ENCODE results near the gene FAM3D.
A peak's percentile ranks its signal among the peaks of the same experiment; 100 is the strongest.

The FAM3D gene

DNA sequence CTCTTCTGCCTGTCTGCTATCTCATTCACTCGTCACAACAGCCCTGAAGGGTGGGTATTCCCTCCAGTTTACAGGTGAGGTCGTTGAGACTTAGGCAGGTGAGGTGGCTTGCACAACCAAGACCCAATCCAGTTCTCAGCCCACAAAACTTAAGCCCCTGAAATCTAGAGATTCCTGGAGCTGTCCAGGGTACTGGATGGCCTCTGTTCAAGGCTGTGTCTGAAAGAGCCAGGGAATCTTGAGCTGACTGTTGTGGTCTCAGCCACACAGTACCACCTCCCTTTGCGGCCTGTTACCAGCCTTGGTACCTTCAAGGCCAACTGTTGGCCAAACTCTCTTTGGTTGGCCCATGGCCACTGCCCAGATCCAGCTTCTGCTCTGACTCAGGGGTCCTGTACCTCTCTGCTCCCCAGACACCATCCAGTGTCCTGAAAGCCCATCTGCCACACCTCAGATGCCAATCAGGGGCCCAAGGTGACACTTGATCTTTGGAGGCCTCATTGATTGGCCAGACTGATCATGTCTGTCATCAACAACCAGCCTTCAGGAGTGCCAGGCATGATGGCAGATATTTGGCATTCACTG lies 78.5 kb downstream of the FAM3D start:
- H3K27ac ChIP-seq, result no peak overlapping the region
- TF ChIP-seq ZFX (IDR thresholded peaks at IDR 0.05), result no peak
- TF ChIP-seq, protein P1, sequence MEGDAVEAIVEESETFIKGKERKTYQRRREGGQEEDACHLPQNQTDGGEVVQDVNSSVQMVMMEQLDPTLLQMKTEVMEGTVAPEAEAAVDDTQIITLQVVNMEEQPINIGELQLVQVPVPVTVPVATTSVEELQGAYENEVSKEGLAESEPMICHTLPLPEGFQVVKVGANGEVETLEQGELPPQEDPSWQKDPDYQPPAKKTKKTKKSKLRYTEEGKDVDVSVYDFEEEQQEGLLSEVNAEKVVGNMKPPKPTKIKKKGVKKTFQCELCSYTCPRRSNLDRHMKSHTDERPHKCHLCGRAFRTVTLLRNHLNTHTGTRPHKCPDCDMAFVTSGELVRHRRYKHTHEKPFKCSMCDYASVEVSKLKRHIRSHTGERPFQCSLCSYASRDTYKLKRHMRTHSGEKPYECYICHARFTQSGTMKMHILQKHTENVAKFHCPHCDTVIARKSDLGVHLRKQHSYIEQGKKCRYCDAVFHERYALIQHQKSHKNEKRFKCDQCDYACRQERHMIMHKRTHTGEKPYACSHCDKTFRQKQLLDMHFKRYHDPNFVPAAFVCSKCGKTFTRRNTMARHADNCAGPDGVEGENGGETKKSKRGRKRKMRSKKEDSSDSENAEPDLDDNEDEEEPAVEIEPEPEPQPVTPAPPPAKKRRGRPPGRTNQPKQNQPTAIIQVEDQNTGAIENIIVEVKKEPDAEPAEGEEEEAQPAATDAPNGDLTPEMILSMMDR (conservative IDR thresholded peaks at IDR 0.05), result no peak

- no peak overlapping the region for H3K27ac ChIP-seq
- no peak for TF ChIP-seq ZFX (IDR thresholded peaks at IDR 0.05)
- TF ChIP-seq, protein P1 (conservative IDR thresholded peaks at IDR 0.05), result no peak
These were observed 79.8 kb downstream of the FAM3D start for GRCh38 chr3:58586776-58587192.

DNA sequence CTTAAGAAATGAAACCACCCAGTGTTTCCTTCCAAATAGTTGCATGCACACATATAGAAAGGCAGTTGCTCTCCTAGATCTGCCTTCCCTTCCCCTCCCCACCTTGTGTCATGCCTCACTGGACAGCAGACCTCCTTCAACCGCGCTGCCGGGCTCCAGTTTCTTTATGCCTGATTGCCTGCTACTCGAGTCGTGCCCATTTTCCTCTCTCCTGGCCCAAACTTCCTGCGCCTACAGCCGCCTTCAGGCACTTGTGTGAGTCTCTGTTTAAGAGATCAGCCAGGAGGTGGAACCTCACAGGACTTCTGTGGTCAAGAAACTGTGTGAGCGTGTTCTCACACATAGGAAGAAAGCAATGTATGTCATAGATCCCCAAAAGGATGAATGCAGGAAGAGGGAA lies 80.6 kb downstream of the FAM3D start:
- TF ChIP-seq, protein P1 (conservative IDR thresholded peaks at IDR 0.05), result no peak
- no peak for TF ChIP-seq ZFX (IDR thresholded peaks at IDR 0.05)
- no peak overlapping the region for H3K27ac ChIP-seq

DNA sequence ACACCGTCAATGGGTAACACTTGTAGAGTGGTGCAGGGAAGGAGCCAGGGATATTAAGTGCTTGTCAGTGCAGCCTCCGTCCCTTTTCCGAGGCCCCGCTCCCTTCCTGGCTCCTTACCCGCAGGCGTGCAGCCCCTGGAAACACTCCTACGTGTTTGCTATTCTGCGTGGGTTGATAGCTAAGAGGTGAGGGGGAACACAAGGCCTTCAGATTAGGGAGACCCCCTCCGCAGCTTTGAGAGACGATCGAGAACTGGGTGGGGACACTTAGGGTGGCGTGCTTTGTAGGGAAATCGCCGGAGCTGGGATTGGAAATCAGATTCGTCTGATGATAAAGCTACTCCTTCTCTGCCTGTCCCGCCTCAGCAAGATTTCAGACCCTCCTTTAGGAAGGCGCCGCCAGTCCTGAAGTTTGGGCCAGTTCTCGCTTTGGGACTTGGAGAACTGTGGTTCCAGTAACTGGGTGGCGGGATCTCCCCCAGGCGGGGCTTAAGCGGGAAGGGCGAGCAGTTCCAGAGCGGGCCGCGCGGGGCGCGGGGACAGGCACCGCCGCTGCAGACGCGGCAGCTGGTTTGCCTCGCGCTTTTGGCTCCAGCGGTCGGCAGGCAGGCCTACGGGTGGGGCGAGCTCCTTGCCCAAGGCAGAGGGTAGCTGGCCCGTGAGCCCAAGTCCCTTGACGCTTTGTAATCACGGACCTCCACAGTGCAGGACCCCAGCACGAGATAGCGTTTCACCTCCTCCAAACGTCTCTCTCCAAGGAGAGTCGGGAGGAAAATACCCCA lies 81.4 kb downstream of the FAM3D start:
- TF ChIP-seq ZFX (IDR thresholded peaks at IDR 0.05), result no peak
- TF ChIP-seq, protein P1 (conservative IDR thresholded peaks at IDR 0.05), result peak; percentile 82
- no peak overlapping the region; the same call in 1 of the 2 replicates for H3K27ac ChIP-seq

- no peak for TF ChIP-seq ZFX (IDR thresholded peaks at IDR 0.05)
- TF ChIP-seq, protein P1 (conservative IDR thresholded peaks at IDR 0.05), result no peak
- no peak overlapping the region; the same call in 1 of the 2 replicates for H3K27ac ChIP-seq
These were observed 81.9 kb downstream of the FAM3D start for GRCh38 chr3:58584690-58585004.
